H1 (cell line): ENCODE data around the gene GALNT7. TPM values are rescaled to one million over a fixed set of nuclear protein-coding genes. Genes with fewer than 3 reads are reported as not detected.

ENCODE experiments used
- CTCF ChIA-PET: fragments of 300-600 bp; sonication (Branson Sonifier 250); formaldehyde crosslinking; loops from one replicate; lab custom pipeline; 2021; ENCODE audit not compliant: partially characterized antibody; lab: Charles Lee
- POLR2A ChIA-PET: fragments of 300-600 bp; sonication (Branson Sonifier 250); formaldehyde crosslinking; loops from one replicate; lab custom pipeline; 2021; ENCODE audit warnings: inconsistent platforms; ENCODE audit not compliant: partially characterized antibody; lab: Charles Lee
- DNase-seq, 2 experiments: peaks; one replicate each; pipeline versions ENCODE4 v3.0.0 to v3.0.0-alpha.2; 2010 to 2022; ENCODE audit warnings: low spot score in 2 of 2, low read depth in 1 of 2, mixed read lengths in 1 of 2
- FAIRE-seq: peaks from 2 replicates; lab custom pipeline; 2011; peaks lifted over from hg19 to GRCh38; lab: Jason Lieb, UNC
- H2AFZ ChIP-seq: 2 replicates; pipeline ENCODE4 v1.8.1; 2012; ENCODE audit warnings: low read length, inconsistent platforms
- H2AK5ac ChIP-seq: 2 replicates; pipeline ENCODE4 v1.6.1; 2013; ENCODE audit warnings: low read depth, low read length
- H2BK120ac ChIP-seq: replicated peaks from 2 replicates; pipeline ENCODE3; 2013; ENCODE audit warnings: low read depth, low read length, inconsistent platforms
- H2BK12ac ChIP-seq: 2 replicates; pipeline ENCODE4 v1.6.1; 2013; ENCODE audit warnings: low read depth, low read length
- H2BK15ac ChIP-seq: 2 replicates; pipeline ENCODE4 v1.6.1; 2013; ENCODE audit warnings: low read length
- H2BK20ac ChIP-seq: 2 replicates; pipeline ENCODE4 v1.6.1; 2013; ENCODE audit warnings: low read length
- H2BK5ac ChIP-seq: 2 replicates; pipeline ENCODE4 v1.6.1; 2013; ENCODE audit warnings: low read depth, low read length
- H3K14ac ChIP-seq: 2 replicates; pipeline ENCODE4 v1.6.1; 2013; ENCODE audit warnings: inconsistent platforms; ENCODE audit not compliant: insufficient read length
- H3K18ac ChIP-seq: 2 replicates; pipeline ENCODE4 v1.6.1; 2013; ENCODE audit warnings: low read length; ENCODE audit errors: extremely low read depth
- H3K23ac ChIP-seq: 2 replicates; pipeline ENCODE4 v1.6.1; 2013; ENCODE audit warnings: inconsistent platforms; ENCODE audit not compliant: insufficient read length
- H3K23me2 ChIP-seq: 2 replicates; pipeline ENCODE4 v1.6.1; 2013; ENCODE audit warnings: low read depth, low read length
- H3K27ac ChIP-seq: 2 replicates; pipeline ENCODE4 v1.6.1; 2011; ENCODE audit warnings: low read depth, low read length, inconsistent platforms
- H3K27me3 ChIP-seq, 4 experiments: replicated peaks in 1 of 4; 1 replicate in 1 of 4; 2 replicates in 3 of 4; pipeline versions ENCODE4 v1.6.1 to v1.8.1; 2011 to 2013; ENCODE audit warnings: low read length in 3 of 4, mild to moderate bottlenecking in 3 of 4, inconsistent platforms in 2 of 4, mixed read lengths in 2 of 4, moderate library complexity in 1 of 4; ENCODE audit not compliant: control insufficient read depth in 3 of 4, insufficient read depth in 3 of 4; ENCODE audit errors: extremely low read depth in 1 of 4
- H3K36me3 ChIP-seq, 4 experiments: 2 replicates each; pipeline versions ENCODE4 v1.6.1 to v1.8.1; 2011 to 2013; ENCODE audit warnings: mild to moderate bottlenecking in 4 of 4, low read length in 3 of 4, moderate library complexity in 2 of 4, control low read depth in 1 of 4, inconsistent platforms in 1 of 4; ENCODE audit not compliant: insufficient read depth in 4 of 4, control insufficient read depth in 2 of 4
- H3K4ac ChIP-seq: replicated peaks from 2 replicates; pipeline ENCODE3; 2013; ENCODE audit warnings: low read length, low read depth, mixed read lengths, inconsistent platforms; ENCODE audit not compliant: insufficient read length
- H3K4me1 ChIP-seq, 4 experiments: replicated peaks in 1 of 4; 1 replicate in 1 of 4; 2 replicates in 3 of 4; pipeline versions ENCODE4 v1.6.1 to v1.8.1; 2011 to 2013; ENCODE audit warnings: low read length in 3 of 4, inconsistent platforms in 2 of 4, mixed read lengths in 1 of 4; ENCODE audit not compliant: insufficient read depth in 4 of 4, control insufficient read depth in 3 of 4
- H3K4me2 ChIP-seq, 2 experiments: 2 replicates each; pipeline versions ENCODE4 v1.6.1 to v1.8.1; 2011 to 2013; ENCODE audit warnings: low read depth in 2 of 2, low read length in 2 of 2, control low read depth in 1 of 2, inconsistent platforms in 1 of 2, mild to moderate bottlenecking in 1 of 2; ENCODE audit not compliant: insufficient read depth in 1 of 2
- H3K4me3 ChIP-seq, 4 experiments: fragments of 200-600, 300-600 bp in 1 of 4; sonication (generic), shearing (Covaris generic), sonication (Bioruptor Twin) in 1 of 4; 2 replicates each; pipeline versions ENCODE4 v1.5.1 to v1.8.1; 2011 to 2016; ENCODE audit warnings: low read length in 4 of 4, low read depth in 3 of 4, control low read depth in 2 of 4, inconsistent platforms in 2 of 4, mild to moderate bottlenecking in 2 of 4, mixed read lengths in 1 of 4, moderate library complexity in 1 of 4; ENCODE audit not compliant: insufficient read depth in 2 of 4; ENCODE audit errors: extremely low read depth in 1 of 4
- H3K56ac ChIP-seq: replicated peaks from 2 replicates; pipeline ENCODE3; 2013; ENCODE audit warnings: low read depth, mild to moderate bottlenecking, mixed read lengths, low read length, inconsistent platforms; ENCODE audit not compliant: insufficient read length
- H3K79me1 ChIP-seq: 2 replicates; pipeline ENCODE4 v1.6.1; 2013; ENCODE audit warnings: low read depth, low read length, control low read depth
- H3K79me2 ChIP-seq, 2 experiments: 2 replicates each; pipeline versions ENCODE4 v1.6.1 to v1.8.1; 2012 to 2013; ENCODE audit warnings: low read length in 2 of 2, mild to moderate bottlenecking in 2 of 2, inconsistent platforms in 1 of 2; ENCODE audit not compliant: insufficient read depth in 2 of 2, control insufficient read depth in 1 of 2
- H3K9ac ChIP-seq, 4 experiments: replicated peaks in 1 of 4; 1 replicate in 1 of 4; 2 replicates in 3 of 4; pipeline versions ENCODE4 v1.6.1 to v1.8.1; 2011 to 2013; ENCODE audit warnings: low read depth in 3 of 4, low read length in 3 of 4, control low read depth in 2 of 4, mild to moderate bottlenecking in 2 of 4, moderate library complexity in 2 of 4, inconsistent platforms in 1 of 4; ENCODE audit errors: extremely low read depth in 1 of 4
- H3K9me3 ChIP-seq, 2 experiments: 2 replicates each; pipeline versions ENCODE4 v1.6.1 to v1.8.1; 2012 to 2013; ENCODE audit warnings: mild to moderate bottlenecking in 2 of 2, moderate library complexity in 2 of 2, control low read depth in 1 of 2, inconsistent platforms in 1 of 2, low read depth in 1 of 2, low read length in 1 of 2, mixed read lengths in 1 of 2; ENCODE audit not compliant: insufficient read depth in 2 of 2
- H4K20me1 ChIP-seq, 2 experiments: replicated peaks in 1 of 2; 2 replicates each; pipeline versions ENCODE3 to v1.8.1; 2011 to 2013; ENCODE audit warnings: inconsistent platforms in 2 of 2, low read length in 2 of 2, mild to moderate bottlenecking in 1 of 2; ENCODE audit not compliant: insufficient read depth in 2 of 2, control insufficient read depth in 1 of 2
- H4K5ac ChIP-seq: 2 replicates; pipeline ENCODE4 v1.6.1; 2013; ENCODE audit warnings: low read length, low read depth, mixed read lengths, inconsistent platforms; ENCODE audit not compliant: insufficient read length
- H4K8ac ChIP-seq: 2 replicates; pipeline ENCODE4 v1.8.0; 2013; ENCODE audit warnings: mild to moderate bottlenecking, moderate library complexity, low read length, inconsistent platforms; ENCODE audit not compliant: insufficient read depth; ENCODE audit errors: extremely low read depth
- H4K91ac ChIP-seq: replicated peaks from 2 replicates; pipeline ENCODE3; 2013; ENCODE audit warnings: low read length, mixed read lengths, inconsistent platforms; ENCODE audit not compliant: insufficient read length
- POLR2AphosphoS5 ChIP-seq: IDR thresholded peaks from 2 replicates; pipeline ENCODE4 v1.6.1; 2011; ENCODE audit warnings: low read depth, low read length
- SRF ChIP-seq: IDR thresholded peaks from 2 replicates; pipeline ENCODE4 v1.6.1; 2011; ENCODE audit warnings: mild to moderate bottlenecking, low read depth, low read length, moderate library complexity
- WGBS, 2 experiments: shearing (Covaris generic) in 1 of 2; methylation state at CpG; one replicate each; pipeline versions ENCODE4 v1.1.6 to v1.1.7; 2013 to 2015; ENCODE audit warnings: low lambda C conversion rate in 2 of 2, mixed read lengths in 2 of 2, inconsistent platforms in 1 of 2, low coverage in 1 of 2, missing lambda C conversion rate in 1 of 2; ENCODE audit not compliant: insufficient replicate concordance in 2 of 2, insufficient coverage in 1 of 2, insufficient read length in 1 of 2; ENCODE audit errors: extremely low coverage in 1 of 2, missing lambda C conversion rate in 1 of 2; 5-methylcytosine and 5-hydroxymethylcytosine counted together
- polyA plus RNA-seq, 7 experiments: library from polyadenylated mRNA; depleted of rRNA in 3 of 7; stranded (reverse) in 5 of 7; unstranded in 2 of 7; fragments of >200 nt in 5 of 7; fragments of 200-250 nt in 2 of 7; gene quantifications; 1 replicate in 5 of 7; 2 replicates in 1 of 7; 4 replicates in 1 of 7; pipeline versions ENCODE4 v1.2.1 to v1.2.3, GENCODE V29; 2011 to 2013; ENCODE audit warnings: missing spikeins in 2 of 7, mixed read lengths in 2 of 7
- total RNA-seq: library from RNA; stranded (reverse); fragmentation: NEBNext Ultra II Directional; extraction: Animal tissue kit (Norgen Biotek cat#: 25700); gene quantifications from 2 replicates; pipeline ENCODE4 v1.2.1, GENCODE V29; 2021

Gene GALNT7
- total and polyA plus RNA-seq, 2 of the 8 experiments (the other 6 are each of a cell fraction or from before 2014, with no cell fraction given) = 22.4 to 85.5 TPM

DNA sequence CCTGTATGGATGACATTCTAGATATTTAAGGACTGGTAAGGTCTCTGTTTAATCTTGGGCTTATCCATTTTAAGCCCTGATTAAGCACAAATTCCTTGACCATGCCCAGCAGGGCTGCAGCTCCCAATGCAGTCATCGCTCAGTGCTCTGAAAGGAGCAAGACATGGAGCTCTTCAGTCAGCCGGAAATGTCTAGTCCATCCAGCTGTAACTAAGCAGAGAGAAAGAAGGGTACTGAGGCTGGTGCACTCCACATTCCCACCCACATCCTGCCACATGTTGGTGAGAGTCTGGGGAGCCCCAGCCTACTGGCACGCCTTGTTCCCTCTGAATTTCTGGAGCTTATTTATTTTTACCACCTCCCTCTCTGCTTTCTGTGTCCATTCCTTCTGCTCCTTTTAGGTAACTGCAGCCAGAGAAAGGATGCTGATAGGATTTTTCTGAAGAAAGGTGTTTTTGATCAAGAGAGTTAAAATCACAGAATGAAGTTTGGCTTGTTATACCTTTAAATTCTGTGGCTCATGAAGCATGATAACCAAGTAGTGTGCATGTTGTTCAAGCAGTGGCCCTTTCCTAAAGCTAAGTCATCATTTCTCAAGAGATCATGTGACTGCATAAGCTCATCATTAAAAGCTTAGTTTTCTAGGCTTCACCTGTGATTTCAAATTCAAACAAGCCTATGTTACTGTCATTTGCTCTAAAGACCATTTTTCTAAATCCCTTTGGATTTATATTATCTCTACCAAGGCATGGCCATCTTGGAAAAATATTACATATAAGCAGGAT, 74.0 kb downstream of the GALNT7 start:
- Histone ChIP-seq H4K20me1 (no peaks in the 10 kb centered on the region), H3K27me3 (no peaks in the 10 kb centered on the region), H3K9ac (no peak overlapping the region), H3K56ac (no peak overlapping the region), H4K5ac (no peak overlapping the region), H3K9me3 (no peaks in the 10 kb centered on the region), H3K36me3 (no peaks in the 10 kb centered on the region; a peak in 1 of 8 replicates), H3K4ac (no peak overlapping the region), H3K14ac (no peak overlapping the region), H3K23me2 (no peaks in the 10 kb centered on the region), H3K27ac (no peak overlapping the region), H2AK5ac (no peak overlapping the region), H2BK12ac (no peak overlapping the region), H3K4me3 (no peak overlapping the region), H2BK15ac (no peak overlapping the region), H4K8ac (no peak overlapping the region), H2BK20ac (no peak overlapping the region)
- POLR2A ChIA-PET = interaction anchor here (0.5 to 1.0 kb wide), 3 partner anchors 74 to 206 kb away, joined by 3 to 6 read pairs (median 3); partner anchors contain the start of gene GALNT7
- no peak for DNase-seq
- TF ChIP-seq POLR2AphosphoS5 = peak; percentile 18; the same call in 1 of the 2 replicates
- no peak for TF ChIP-seq SRF
- TF ChIP-seq, all 59 proteins: peak for 1
- Histone ChIP-seq H4K91ac (no peak overlapping the region), H3K4me2 (no peak overlapping the region), H3K18ac (no peak overlapping the region), H3K79me2 (peaks cover 3 to 85% of the 10 kb centered on the region in 2 experiments; a peak in 3 of 4 replicates), H2BK120ac (no peak overlapping the region), H3K4me1 (peaks cover 1 to 36% (median 20%) of the 10 kb centered on the region in 4 experiments), H3K79me1 (peaks cover 7% of the 10 kb centered on the region; the same call in 1 of the 2 replicates), H2BK5ac (0 out of 2 replicates have a peak overlapping the region, but pooled peaks have one; percentile 19), H2AFZ (no peak overlapping the region), H3K23ac (no peak overlapping the region)
- CTCF ChIA-PET = interaction anchor here (0.8 to 2.0 kb wide), 8 partner anchors 11 to 229 kb away, joined by 3 to 8 read pairs (median 4); no protein-coding TSS in a partner anchor
- 86% methylated on average over 3 of the region's 3 CpGs; no CpG with 5 or more reads in 1 of the 2 experiments for WGBS, 2 experiments
- FAIRE-seq = no peak
